K562 (cell line): ENCODE results near the gene EXTL1. TPM values are rescaled to one million over a fixed set of nuclear protein-coding genes. Genes with fewer than 3 reads are reported as not detected.

Experiments
- C11orf30 ChIP-seq: fragments of 450-650 bp; IDR thresholded peaks from 2 replicates; pipeline ENCODE4 v1.6.1; 2016; ENCODE audit warnings: low read depth, mild to moderate bottlenecking
- FOXJ2 ChIP-seq: fragments of 200-800 bp; sonication (Bioruptor generic); IDR thresholded peaks from 2 replicates; pipeline ENCODE4 v1.6.1; 2016; ENCODE audit warnings: missing genetic modification characterization, missing compliant biosample characterization
- KAT7 ChIP-seq: sonication (generic); formaldehyde crosslinking; IDR thresholded peaks from 2 replicates; pipeline ENCODE4 v1.8.0; 2022; ENCODE audit warnings: missing genetic modification reagents, mild to moderate bottlenecking, borderline replicate concordance
- KDM5B ChIP-seq: fragments of 200-600 bp; sonication (generic); IDR thresholded peaks from 2 replicates; pipeline ENCODE4 v1.6.1; 2012; ENCODE audit warnings: low read depth, mild to moderate bottlenecking, moderate library complexity, low read length, control low read depth, inconsistent platforms; ENCODE audit not compliant: insufficient replicate concordance
- KLF6 ChIP-seq: fragments of 250-450 bp; sonication (Bioruptor Pico); IDR thresholded peaks from 2 replicates; pipeline ENCODE4 v1.4.0; 2020; ENCODE audit warnings: mild to moderate bottlenecking, moderate library complexity, borderline replicate concordance
- MECOM ChIP-seq: fragments of 250-450 bp; sonication (Bioruptor Pico); IDR thresholded peaks from 2 replicates; pipeline ENCODE4 v1.8.0; 2022; ENCODE audit warnings: inconsistent platforms
- MTA1 ChIP-seq: fragments of 450-650 bp; IDR thresholded peaks from 2 replicates; pipeline ENCODE4 v1.6.1; 2017; ENCODE audit warnings: borderline replicate concordance
- NR4A1 ChIP-seq, 2 experiments: fragments of 250-450 bp in 1 of 2; fragments of 450-650 bp in 1 of 2; sonication (Bioruptor Pico) in 1 of 2; IDR thresholded peaks; 2 replicates each; pipeline versions ENCODE4 v1.4.0 to v1.6.1; 2016 to 2020; ENCODE audit warnings: mild to moderate bottlenecking in 2 of 2, missing compliant biosample characterization in 1 of 2, missing genetic modification characterization in 1 of 2, moderate library complexity in 1 of 2
- POLR2AphosphoS2 ChIP-seq: IDR thresholded peaks from 2 replicates; pipeline ENCODE4 v1.6.1; 2012; ENCODE audit warnings: low read length, improper control_type of control experiment
- RUNX1 ChIP-seq: sonication (generic); IDR thresholded peaks from 2 replicates; pipeline ENCODE4 v1.6.1; 2016; ENCODE audit warnings: antibody characterized with exemption, low read depth
- SREBF2 ChIP-seq: sonication (generic); formaldehyde crosslinking; IDR thresholded peaks from 2 replicates; pipeline ENCODE4 v1.4.0; 2020; ENCODE audit warnings: mild to moderate bottlenecking, missing genetic modification reagents
- XRCC4 ChIP-seq: IDR thresholded peaks from one replicate; pipeline ENCODE4 v1.6.1; 2011; ENCODE audit not compliant: insufficient read depth, insufficient read length; ENCODE audit errors: extremely low read depth
- ZNF507 ChIP-seq: conservative IDR thresholded peaks from 2 replicates; pipeline ENCODE4 v1.6.1; 2017; ENCODE audit warnings: missing genetic modification characterization, missing compliant biosample characterization
- ZNF780A ChIP-seq: fragments of 250-450 bp; sonication (Bioruptor Pico); IDR thresholded peaks from 2 replicates; pipeline ENCODE4 v1.5.0; 2021; ENCODE audit warnings: mild to moderate bottlenecking
- polyA plus RNA-seq, 8 experiments: library from polyadenylated mRNA; depleted of rRNA in 4 of 8; stranded (reverse) in 5 of 8; unstranded in 3 of 8; fragments of >200 nt; fragmentation: Nextera tagmentation in 2 of 8; fragmentation: Illumina TruSeq in 1 of 8; extraction: Ambion mirVana in 2 of 8; extraction: Trizol in 1 of 8; gene quantifications; 2 replicates each; pipeline versions ENCODE4 v1.2.1 to v1.2.3, GENCODE V29; 2011 to 2014; ENCODE audit warnings: inconsistent platforms in 1 of 8, missing spikeins in 1 of 8
- total RNA-seq, 7 experiments: library from RNA; depleted of rRNA in 6 of 7; stranded (reverse); fragments of >200 nt in 6 of 7; fragmentation: Illumina TruSeq in 2 of 7; extraction: Trizol in 2 of 7; gene quantifications; 2 replicates each; pipeline versions ENCODE4 v1.2.1 to v1.2.3, GENCODE V29; 2011 to 2021; ENCODE audit warnings: low replicate concordance in 1 of 7
- TF ChIP-seq, protein P1 (sequence below), 2 experiments: IDR thresholded peaks; 2 replicates each; pipeline ENCODE4 v1.6.1; 2011; ENCODE audit warnings: borderline replicate concordance in 1 of 2, control low read depth in 1 of 2, low read depth in 1 of 2, low read length in 1 of 2, mild to moderate bottlenecking in 1 of 2, mixed read lengths in 1 of 2, moderate library complexity in 1 of 2; ENCODE audit not compliant: insufficient read depth in 1 of 2, insufficient read length in 1 of 2, poor library complexity in 1 of 2, severe bottlenecking in 1 of 2; ENCODE audit errors: extremely low read depth in 1 of 2
- TF ChIP-seq, protein P2 (sequence below): fragments of 450-650 bp; IDR thresholded peaks from 2 replicates; pipeline ENCODE4 v1.6.1; 2017; ENCODE audit warnings: antibody characterized with exemption, mild to moderate bottlenecking
- TF ChIP-seq, protein P3 (sequence below): fragments of 200-800 bp; sonication (Bioruptor generic); IDR thresholded peaks from 2 replicates; pipeline ENCODE4 v1.6.1; 2016; ENCODE audit warnings: missing genetic modification characterization, missing compliant biosample characterization

EXTL1 gene
- total and polyA plus RNA-seq, 9 of the 15 experiments (the other 6 are each of a cell fraction or from before 2014, with no cell fraction given): 0.04 to 0.23 (median 0.08) TPM; not detected in 3

DNA sequence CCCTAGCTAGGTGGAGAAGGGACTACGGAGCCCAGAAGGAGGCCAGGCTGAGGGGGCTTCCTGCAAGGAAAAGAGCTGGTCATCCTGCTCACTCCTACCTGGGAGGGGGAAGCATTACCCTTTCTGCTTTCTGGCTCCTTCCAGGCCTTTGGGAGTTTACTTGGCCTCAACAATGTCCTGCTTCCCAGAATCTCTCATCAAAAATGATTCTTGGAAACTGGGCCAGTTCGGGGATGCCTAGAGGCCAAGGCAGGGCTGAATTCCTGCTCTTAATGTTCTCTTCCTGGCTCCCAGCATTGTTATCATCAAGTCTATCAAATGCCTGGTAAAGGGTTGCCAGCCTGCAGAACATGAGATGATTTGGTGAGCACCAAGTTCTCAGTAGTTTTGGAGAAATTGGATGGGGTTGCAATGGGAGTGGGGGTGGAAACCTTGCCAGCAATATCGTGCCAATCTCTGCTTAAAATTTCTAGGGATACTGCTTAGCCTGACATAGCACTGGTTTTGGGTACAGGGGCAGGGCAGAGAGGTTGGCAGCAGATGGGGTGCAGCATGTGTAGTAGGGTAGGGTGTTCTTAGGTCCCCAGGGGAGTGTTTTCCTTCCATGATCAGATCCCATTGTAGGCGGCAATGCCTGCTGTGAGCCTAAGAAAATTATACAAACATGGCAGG, 16.0 kb upstream of the EXTL1 start (continued):
- TF ChIP-seq, protein P1, sequence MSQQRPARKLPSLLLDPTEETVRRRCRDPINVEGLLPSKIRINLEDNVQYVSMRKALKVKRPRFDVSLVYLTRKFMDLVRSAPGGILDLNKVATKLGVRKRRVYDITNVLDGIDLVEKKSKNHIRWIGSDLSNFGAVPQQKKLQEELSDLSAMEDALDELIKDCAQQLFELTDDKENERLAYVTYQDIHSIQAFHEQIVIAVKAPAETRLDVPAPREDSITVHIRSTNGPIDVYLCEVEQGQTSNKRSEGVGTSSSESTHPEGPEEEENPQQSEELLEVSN (IDR thresholded peaks at IDR 0.05; ENCODE audit: borderline replicate concordance in 1 of 2, extremely low read depth in 1 of 2, insufficient read depth in 1 of 2, insufficient read length in 1 of 2, low read depth in 1 of 2, low read length in 1 of 2, poor library complexity in 1 of 2, severe bottlenecking in 1 of 2): no peak
- TF ChIP-seq, protein P2, sequence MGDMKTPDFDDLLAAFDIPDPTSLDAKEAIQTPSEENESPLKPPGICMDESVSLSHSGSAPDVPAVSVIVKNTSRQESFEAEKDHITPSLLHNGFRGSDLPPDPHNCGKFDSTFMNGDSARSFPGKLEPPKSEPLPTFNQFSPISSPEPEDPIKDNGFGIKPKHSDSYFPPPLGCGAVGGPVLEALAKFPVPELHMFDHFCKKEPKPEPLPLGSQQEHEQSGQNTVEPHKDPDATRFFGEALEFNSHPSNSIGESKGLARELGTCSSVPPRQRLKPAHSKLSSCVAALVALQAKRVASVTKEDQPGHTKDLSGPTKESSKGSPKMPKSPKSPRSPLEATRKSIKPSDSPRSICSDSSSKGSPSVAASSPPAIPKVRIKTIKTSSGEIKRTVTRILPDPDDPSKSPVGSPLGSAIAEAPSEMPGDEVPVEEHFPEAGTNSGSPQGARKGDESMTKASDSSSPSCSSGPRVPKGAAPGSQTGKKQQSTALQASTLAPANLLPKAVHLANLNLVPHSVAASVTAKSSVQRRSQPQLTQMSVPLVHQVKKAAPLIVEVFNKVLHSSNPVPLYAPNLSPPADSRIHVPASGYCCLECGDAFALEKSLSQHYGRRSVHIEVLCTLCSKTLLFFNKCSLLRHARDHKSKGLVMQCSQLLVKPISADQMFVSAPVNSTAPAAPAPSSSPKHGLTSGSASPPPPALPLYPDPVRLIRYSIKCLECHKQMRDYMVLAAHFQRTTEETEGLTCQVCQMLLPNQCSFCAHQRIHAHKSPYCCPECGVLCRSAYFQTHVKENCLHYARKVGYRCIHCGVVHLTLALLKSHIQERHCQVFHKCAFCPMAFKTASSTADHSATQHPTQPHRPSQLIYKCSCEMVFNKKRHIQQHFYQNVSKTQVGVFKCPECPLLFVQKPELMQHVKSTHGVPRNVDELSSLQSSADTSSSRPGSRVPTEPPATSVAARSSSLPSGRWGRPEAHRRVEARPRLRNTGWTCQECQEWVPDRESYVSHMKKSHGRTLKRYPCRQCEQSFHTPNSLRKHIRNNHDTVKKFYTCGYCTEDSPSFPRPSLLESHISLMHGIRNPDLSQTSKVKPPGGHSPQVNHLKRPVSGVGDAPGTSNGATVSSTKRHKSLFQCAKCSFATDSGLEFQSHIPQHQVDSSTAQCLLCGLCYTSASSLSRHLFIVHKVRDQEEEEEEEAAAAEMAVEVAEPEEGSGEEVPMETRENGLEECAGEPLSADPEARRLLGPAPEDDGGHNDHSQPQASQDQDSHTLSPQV: peak; percentile 57
- no peak for TF ChIP-seq ZNF507 (tag)
- TF ChIP-seq MECOM: peak; percentile 40; the same call in 1 of the 2 replicates
- TF ChIP-seq C11orf30: no peak
- TF ChIP-seq SREBF2 (CRISPR knock-in tag): no peak
- TF ChIP-seq POLR2AphosphoS2: no peak
- TF ChIP-seq, protein P3, sequence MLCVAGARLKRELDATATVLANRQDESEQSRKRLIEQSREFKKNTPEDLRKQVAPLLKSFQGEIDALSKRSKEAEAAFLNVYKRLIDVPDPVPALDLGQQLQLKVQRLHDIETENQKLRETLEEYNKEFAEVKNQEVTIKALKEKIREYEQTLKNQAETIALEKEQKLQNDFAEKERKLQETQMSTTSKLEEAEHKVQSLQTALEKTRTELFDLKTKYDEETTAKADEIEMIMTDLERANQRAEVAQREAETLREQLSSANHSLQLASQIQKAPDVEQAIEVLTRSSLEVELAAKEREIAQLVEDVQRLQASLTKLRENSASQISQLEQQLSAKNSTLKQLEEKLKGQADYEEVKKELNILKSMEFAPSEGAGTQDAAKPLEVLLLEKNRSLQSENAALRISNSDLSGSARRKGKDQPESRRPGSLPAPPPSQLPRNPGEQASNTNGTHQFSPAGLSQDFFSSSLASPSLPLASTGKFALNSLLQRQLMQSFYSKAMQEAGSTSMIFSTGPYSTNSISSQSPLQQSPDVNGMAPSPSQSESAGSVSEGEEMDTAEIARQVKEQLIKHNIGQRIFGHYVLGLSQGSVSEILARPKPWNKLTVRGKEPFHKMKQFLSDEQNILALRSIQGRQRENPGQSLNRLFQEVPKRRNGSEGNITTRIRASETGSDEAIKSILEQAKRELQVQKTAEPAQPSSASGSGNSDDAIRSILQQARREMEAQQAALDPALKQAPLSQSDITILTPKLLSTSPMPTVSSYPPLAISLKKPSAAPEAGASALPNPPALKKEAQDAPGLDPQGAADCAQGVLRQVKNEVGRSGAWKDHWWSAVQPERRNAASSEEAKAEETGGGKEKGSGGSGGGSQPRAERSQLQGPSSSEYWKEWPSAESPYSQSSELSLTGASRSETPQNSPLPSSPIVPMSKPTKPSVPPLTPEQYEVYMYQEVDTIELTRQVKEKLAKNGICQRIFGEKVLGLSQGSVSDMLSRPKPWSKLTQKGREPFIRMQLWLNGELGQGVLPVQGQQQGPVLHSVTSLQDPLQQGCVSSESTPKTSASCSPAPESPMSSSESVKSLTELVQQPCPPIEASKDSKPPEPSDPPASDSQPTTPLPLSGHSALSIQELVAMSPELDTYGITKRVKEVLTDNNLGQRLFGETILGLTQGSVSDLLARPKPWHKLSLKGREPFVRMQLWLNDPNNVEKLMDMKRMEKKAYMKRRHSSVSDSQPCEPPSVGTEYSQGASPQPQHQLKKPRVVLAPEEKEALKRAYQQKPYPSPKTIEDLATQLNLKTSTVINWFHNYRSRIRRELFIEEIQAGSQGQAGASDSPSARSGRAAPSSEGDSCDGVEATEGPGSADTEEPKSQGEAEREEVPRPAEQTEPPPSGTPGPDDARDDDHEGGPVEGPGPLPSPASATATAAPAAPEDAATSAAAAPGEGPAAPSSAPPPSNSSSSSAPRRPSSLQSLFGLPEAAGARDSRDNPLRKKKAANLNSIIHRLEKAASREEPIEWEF (CRISPR knock-in tag): no peak
- TF ChIP-seq RUNX1: no peak
- no peak for TF ChIP-seq MTA1
- TF ChIP-seq ZNF780A: no peak
- TF ChIP-seq KLF6: 0 out of 2 replicates have a peak, but pooled peaks have one; percentile 28
- no peak for TF ChIP-seq NR4A1 (CRISPR knock-in tag; IDR thresholded peaks at IDR 0.05)
- TF ChIP-seq NR4A1 (tag; IDR thresholded peaks at IDR 0.05): peak; percentile 78
- no peak for TF ChIP-seq KDM5B
- no peak for TF ChIP-seq FOXJ2 (tag)
- TF ChIP-seq XRCC4: no peak
- 0 out of 2 replicates have a peak, but pooled peaks have one; percentile 32 for TF ChIP-seq KAT7 (CRISPR knock-in tag)
